Head of caudate nucleus (tissue), 42 donors: ENCODE measurements around the gene MED29.

Experiments used
- DNase-seq, 42 donors: peaks; one replicate each; pipeline versions ENCODE4 v3.0.0 to v3.0.0-alpha.2; 2020 to 2021; ENCODE audit warnings: mixed read lengths in 7 of 42
- intact Hi-C: fragments of 100-400 bp; cut with DNase I; formaldehyde crosslinking; loops from one replicate; pipeline ENCODE4 v1.15.0; 2022

The MED29 gene

DNA sequence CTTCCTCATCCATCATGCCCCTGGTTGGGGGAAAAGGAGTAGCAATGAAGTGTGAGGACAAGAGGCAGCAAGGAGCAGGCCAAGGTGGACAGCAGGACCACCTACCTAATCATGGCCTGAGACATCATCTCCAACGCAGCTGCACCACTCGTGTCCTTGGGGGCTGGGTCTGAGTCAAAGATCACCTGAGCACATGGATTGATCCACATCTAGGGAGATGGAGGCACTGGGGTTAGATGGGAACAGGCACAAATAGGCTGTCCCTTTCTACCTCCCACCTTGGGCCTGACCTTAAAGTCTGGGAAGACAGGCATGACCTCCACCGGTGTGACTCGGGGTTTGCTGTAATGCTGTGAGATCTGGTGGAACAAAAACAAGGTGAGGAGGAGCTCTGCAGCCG is 2.5 kb upstream of the MED29 start:
- DNase-seq: no peak
- intact Hi-C loops: no loop called here

DNA sequence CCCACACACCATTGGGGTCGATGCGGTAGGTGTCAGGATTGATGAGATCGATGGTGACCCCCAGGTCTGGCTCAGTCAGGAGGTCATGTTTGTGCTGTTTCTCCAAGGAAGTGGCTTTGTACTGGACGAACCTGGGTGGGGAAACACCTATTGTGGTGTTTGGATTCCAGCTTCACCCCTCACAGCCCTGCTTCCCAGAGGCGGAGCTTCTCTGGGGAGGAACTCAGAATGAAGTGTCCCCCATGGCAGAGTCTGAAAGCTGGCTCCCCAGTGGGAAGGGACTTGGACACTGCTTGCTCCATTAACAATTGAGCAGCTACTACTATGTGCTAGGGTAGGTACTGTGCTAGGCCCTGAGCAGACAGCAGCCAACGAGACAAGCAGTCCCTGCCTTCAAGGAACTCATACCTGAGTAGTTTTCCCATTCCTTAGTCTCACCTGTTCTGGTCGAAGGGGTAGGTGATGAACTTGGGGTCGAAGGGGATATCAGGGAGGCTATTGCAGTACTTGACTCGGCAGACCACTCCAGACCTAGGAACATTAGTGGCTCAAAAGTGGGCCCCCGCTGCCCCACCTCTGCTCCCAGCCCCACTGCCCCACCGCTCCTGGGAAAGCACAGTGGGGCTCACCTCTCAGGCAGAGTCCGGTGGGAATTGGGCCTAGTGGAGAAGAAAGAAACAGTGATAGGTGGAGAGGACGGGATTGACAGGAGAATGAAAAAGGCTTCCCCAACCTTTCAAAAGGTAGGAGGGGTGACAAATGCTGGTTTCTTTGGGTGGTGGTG is 1.4 kb upstream of the MED29 start:
- DNase-seq: no peak
- intact Hi-C loops: loop anchor here (10.0 kb wide), 1 partner anchor 45 kb away; the partner anchor contains the start of gene SAMD4B

DNA sequence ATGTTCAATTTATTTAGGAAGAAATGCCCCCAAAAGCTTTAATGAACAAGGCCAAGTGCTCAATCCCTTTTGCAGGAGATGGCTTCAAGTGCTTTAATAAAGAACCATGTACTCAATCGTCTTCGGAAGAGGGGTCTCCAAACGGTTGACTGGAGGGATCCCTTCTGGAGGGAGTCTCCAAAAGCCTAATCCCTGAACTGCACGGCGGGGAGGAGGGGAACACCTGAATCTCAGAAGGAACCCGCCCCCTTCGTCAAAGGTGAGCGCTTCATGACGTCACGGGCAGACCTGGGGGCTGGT is 777 bp upstream of the MED29 start:
- intact Hi-C loops: loop anchor here (10.0 kb wide), 1 partner anchor 46 kb away; the partner anchor contains the start of gene SAMD4B
- peak in 28 of 42 donors; percentile 67 to 92 (median 82) for DNase-seq

DNA sequence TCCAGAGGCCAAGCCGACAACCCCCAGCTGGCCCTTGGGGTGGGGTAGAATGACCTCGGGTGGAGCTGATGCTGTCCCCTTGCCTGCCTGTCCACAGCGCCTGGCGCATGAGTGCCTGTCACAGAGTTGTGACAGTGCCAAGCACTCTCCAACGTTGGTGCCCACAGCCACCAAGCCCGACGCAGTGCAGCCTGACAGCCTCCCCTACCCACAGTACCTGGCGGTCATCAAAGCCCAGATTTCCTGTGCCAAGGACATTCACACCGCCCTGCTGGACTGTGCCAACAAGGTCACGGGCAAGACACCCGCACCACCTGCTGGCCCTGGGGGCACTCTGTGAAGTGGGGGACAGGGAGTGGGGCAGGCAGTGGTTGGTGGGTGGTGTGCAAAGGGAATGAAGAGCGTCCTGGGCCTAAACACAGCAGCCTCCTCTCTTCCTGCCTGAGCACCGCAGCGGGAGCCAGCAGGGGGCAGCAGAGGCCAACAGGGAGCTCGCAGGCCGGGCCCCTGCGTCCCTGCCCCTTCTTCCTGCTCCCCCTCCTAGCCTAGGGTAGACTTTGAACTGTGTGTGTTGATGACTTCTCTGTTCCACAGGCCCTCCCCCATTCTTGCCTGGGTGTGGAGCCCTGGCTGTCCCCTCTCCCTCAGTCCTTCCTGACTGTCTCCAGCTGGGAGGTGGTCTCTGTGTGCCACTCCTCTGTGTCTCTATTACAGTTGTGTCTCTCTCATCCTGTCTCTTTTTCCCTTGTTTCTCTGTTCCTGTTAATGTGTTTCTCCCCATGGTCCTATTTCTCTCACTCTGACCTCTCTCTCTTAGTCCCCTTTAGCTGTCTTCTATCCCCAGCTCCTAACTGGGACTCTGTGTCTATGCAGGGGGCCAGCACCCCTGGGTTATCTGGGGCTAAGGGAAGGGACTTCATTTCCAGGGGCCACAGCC is 6.5 kb downstream of the MED29 start:
- DNase-seq: peak; percentile 70 to 94 (median 86)
- intact Hi-C loops: loop anchor here (5.0 to 10.0 kb wide), 2 partner anchors 53 to 135 kb away; partner anchors contain the start of genes EID2B and SAMD4B

GRCh38 chr19:39398297-39398864 is 7.2 kb downstream of the MED29 start:
- intact Hi-C loops: loop anchor here (5.0 to 10.0 kb wide), 2 partner anchors 54 to 134 kb away; partner anchors contain the start of genes EID2B and SAMD4B
- DNase-seq: peak in 31 of 42 donors; percentile 29 to 76 (median 55)

- intact Hi-C loops: loop anchor here (5.0 to 10.0 kb wide), 2 partner anchors 55 to 133 kb away; partner anchors contain the start of genes EID2B and SAMD4B
- DNase-seq: no peak
Observed at GRCh38 chr19:39399668-39400050, 8.5 kb downstream of the MED29 start.

DNA sequence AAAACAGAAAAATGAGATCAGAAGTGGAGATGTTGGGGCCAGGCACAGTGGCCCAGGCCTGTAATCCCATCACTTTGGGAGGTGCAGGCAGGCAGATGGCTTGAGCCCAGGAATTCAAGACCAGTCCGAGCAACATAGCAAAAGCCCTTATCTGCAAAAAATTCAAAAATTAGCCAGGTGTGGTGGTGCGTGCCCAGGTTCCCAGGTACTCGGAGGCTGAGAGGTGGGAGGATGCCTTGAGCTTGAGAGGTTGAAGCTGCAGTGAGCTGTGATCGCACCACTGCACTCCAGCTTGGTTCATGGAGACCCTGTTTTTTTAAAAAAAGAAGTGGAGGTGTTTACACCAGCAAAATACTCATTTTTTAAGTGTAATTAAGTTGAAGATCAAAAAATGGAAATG is 8.9 kb downstream of the MED29 start:
- intact Hi-C loops: no loop called here
- no peak for DNase-seq

DNA sequence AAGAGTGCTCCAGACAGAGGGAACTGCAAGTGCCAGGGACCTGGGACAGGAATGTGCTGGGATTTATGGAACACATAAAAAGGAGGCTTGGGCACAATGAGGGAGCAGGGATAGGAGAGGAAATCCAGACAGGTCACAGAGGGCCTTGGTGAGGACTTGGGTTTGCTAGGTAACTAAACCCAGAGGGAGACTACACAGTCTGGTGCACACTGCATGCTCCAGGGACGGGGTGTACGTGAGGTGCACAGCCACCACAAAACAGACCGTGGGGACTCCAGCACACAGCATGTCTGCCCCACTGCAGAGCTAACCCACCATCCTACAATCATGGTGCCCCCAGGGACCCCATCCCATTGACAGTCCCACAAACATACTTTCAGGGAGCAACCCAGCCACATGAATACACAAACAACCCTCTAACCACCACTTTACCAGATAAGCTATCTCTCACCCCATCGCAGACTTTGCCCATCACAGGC is 9.9 kb downstream of the MED29 start:
- intact Hi-C loops: no loop called here
- no peak for DNase-seq

DNA sequence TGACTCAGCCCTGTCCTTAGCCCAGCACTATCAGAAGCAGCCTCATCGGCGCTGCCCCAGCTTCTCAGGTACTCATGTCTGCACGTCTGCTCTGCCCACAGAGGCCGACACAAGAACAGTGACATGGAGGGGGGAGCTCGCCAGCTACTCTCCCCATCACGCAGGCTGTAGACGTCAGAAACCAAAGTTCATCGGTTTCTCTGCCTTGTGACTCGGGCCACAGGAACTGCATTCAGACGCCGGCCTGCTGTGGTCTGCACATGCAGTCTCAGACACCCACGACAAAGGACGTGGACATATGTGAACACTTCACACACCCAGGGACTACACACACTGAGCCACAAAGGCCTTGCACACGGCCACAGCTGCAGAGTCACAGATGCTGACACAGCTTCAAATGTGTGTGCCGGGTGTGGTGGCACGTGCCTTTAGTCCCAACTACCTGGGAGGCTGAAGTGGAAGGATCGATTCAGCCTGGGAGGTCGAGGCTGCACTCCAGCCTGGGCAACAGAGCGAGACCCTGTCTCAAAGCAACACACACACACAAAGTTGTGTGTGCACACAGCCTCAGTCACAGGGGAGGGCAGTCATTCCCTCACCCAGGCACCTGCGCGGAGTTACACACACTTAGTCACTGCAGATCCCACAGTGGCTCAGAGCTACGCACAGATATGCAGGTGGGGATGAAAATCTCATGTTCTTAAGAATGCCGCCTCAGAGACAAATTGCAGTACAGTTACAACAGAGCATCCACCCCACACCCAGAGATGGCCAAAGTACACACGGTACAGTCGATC is 10.6 kb downstream of the MED29 start:
- peak in 26 of 42 donors; percentile 25 to 75 (median 54) for DNase-seq
- intact Hi-C loops: no loop called here

DNA sequence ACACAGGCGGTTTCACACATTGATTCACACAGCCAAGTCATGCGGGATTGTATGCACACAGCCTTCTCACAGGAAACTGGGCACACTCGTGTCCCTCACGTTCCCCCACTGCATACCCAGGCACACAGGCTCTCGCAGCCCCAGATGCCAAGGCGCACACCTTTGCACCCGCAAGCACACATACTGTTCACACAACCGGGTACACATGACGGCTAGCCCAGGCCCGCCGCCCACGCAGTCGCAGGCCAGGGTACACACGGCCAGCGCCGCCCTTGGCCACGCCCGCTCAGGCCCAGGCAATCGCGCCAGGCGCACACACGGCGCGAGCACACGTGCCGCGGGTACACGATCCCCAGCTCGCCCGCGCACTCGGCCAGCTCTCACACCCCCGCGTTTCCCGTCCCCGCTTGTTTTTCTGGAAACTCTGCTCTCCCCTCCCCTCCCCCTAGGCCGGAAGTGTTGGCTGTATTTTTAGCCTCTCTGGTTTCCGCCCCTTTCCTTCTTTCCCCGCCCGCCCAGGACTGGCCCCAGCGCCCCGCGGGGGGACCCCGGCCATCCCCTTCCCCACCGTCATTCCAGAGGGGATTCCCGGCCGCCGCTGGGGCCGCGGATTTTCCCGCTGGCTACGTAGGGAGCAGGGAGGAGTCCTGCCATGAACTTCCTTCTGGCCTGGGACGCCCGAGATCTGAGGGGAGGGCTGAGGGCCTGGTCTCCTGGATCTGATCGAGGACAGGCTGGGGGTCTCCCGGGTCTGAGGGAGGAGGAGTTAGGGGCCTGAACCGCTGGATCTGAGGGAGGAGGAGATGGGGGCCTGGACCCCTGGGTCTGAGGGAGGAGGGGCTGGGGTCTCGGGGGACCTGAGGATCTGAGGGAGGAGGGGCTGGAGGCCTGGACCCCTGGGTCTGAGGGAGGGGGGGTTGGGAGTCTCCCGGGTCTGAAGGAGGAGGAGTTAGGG is 11.4 kb downstream of the MED29 start:
- intact Hi-C loops: no loop called here
- peak; percentile 45 to 92 (median 73) for DNase-seq

- DNase-seq: peak; percentile 47 to 95 (median 75)
- intact Hi-C loops: no loop called here
Observed at GRCh38 chr19:39403331-39404312, 12.4 kb downstream of the MED29 start.

DNA sequence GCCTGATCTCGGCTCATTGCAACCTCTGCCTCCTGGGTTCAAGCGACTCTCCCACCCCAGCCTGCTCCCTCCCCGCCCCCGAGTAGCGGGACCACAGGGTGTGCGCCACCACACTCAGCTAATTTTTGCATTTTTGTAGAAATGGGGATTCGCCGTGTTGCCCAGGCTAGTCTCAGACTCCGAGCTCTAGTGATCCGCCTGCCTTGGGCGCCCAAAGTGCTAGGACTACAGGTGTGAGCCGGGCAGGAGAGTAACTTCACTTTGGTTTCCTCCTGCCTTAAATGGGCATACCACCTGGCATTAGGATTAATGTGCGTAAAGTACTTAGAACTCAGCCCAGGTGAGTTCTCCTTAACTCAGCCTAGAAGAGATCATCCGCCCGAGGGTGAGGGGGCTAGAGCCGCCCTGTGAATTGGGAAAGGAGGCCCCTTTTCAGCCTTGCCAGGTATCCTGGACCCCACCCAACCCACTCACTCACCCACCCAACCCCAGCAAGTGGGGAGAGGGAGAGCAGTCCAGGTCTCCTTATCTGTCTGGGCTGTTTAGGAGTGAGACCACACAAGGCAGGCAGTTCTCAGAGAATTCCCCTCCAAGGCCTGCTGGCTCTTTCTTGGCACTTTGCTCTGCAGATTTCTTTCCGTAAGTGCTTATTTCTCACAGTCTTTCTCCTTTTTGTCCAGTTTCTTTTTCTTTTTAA is 14.2 kb downstream of the MED29 start:
- peak in 2 of 42 donors; percentile 20 to 40 for DNase-seq
- intact Hi-C loops: no loop called here

DNA sequence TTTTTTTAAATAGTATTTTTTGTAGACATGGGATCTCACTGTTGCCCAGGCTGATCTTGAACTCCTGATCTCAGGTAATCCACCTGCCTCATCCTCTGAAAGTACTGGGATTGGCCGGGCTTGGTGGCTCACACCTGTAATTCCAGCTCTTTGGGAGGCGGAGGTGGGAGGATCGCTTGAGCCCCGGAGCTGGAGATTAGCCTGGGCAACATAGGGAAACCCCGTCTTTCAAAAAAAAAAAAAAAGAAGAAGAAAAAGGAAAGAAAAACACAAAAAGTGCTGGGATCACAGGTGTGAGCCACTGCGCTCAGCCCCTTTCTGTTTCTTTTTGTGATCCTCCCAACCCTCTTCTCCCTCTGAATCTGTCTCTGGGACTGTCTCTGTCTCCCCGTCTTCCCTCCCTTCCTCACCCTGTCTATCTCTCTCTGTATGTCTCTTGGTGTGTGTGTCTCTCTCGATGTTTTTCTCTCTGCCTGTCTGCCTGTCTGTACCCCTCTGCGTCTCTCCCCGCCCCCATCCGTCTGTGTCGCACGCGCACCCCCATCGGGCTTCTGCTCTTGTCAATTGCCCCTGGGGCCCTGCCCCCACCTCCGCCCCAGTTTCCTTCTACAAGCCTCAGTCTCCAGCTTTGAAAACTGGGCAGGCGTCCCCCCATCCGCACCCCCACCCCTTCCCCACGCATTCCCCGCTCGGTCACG is 14.9 kb downstream of the MED29 start:
- intact Hi-C loops: no loop called here
- peak in 7 of 42 donors; percentile 21 to 76 (median 48) for DNase-seq

- peak; percentile 66 to 94 (median 80) for DNase-seq
- intact Hi-C loops: no loop called here
Observed at GRCh38 chr19:39406656-39407409, 15.7 kb downstream of the MED29 start, which contains the start of gene ZFP36. TSS of gene ZFP36 (plus strand) at chr19:39406847. CDS start at chr19:39406905, 58 bp downstream.
